HG02840 (cell line): ENCODE results near the gene PRELID2.
A peak's percentile ranks its signal among the peaks of the same experiment; 100 is the strongest.
"Not testable (repeated sequence)": the region's sequence is repeated elsewhere in the genome, so short reads cannot be mapped to it uniquely, and the experiment has no call there.

ENCODE experiments used
- ATAC-seq: cut with Tn5 transposase; IDR thresholded peaks from one replicate; pipeline ENCODE4 v1.9.1; 2021; ENCODE audit warnings: mild to moderate bottlenecking, moderate library complexity, moderate number of reproducible peaks; ENCODE audit not compliant: unreplicated experiment, low FRiP score

Gene PRELID2

DNA sequence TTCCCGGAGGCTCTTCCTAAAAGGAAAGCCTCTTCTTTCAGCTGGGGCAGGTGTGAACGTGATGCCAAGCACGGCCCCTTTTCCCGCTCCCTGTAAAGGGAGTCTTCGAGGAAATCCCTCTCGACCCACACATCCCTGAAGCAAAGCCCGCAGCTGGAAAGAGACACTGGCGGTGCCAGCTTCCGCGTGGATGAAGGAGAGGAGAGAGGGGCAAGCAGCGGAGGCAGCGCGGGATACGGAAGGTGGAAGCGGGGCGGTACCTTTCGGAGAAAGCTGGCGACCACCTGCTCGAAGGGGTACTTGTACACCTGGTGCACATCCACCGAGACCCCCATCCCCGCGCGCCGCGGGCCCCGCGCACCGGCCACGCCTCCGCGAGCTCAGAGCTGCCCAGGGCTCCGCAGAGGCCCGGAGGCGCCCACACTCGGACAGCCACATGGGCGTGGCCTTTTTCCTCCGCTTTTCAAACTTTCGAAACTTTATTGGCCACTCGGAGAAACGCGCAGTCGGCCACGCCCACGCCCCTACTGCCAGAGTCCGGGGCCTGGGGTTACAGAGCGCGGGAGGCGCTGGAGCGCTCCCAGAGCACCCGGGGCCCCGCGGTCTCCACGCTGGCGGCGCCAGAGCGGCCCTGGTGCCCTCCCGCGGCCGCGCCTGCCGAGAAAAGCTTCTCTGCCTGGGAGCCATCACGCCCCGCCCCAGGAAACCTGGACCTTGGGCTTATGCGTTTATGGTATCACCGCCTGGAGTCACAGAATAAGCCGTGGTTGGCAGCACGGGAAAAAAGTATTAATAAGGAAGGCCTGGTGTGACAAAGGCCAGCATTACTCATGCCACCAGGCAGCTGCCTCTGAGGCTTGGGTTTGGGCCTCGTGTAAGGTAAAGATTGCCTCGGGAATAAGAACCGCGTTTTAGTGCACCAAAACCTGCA is at the start of gene PRELID2:
PRELID2 (minus strand) TSS at position 426 of the 931 bp plus-strand sequence; CDS start at position 335, 91 bp downstream.
- peak; percentile 56 for ATAC-seq

DNA sequence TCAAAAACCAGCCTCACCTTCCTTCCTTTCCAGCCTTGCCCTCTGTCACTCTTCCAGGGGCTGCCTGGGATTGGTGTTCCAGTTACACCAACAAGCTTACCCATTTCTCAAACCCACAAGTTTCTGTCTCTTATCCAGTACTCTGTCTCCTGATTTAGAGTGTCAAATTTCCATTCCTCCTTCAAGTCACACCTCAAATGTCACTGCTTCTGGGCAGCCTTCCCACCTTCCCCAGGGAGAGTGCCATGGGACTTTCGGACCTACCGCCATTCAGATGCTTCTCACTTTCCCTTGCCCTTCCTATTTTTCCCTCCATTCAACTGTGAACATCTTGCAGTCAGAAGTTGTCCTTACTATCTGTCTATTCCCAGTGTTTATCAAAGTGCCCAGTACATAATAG is 39.6 kb upstream of the PRELID2 start:
- ATAC-seq: no peak

- ATAC-seq: no peak
Observed at GRCh38 chr5:145872914-145873313, 37.8 kb upstream of the PRELID2 start, which contains the start of gene GRXCR2. Gene GRXCR2, minus strand, starts transcription at chr5:145873014. Its CDS starts 46 bp downstream, at chr5:145872968.

GRCh38 chr5:145872486-145872885 is 37.3 kb upstream of the PRELID2 start:
- no peak for ATAC-seq

DNA sequence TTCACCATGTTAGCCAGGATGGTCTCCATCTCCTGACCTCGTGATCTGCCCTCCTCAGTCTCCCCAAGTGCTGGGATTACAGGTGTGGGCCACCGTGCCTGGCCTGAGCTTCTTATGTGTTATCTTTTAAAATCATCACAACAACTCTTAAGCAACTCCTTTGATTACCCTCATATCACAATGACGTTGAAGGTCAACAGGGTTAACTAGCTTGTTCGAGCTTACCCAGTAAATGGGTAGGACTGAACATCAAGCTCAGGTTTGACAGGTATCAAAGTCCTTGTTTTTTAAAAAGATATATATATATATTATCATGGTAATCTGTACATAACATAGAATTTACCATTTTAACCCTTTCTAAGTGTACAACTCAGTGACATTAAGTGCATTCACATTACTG is 34.6 kb upstream of the PRELID2 start:
- no peak for ATAC-seq

DNA sequence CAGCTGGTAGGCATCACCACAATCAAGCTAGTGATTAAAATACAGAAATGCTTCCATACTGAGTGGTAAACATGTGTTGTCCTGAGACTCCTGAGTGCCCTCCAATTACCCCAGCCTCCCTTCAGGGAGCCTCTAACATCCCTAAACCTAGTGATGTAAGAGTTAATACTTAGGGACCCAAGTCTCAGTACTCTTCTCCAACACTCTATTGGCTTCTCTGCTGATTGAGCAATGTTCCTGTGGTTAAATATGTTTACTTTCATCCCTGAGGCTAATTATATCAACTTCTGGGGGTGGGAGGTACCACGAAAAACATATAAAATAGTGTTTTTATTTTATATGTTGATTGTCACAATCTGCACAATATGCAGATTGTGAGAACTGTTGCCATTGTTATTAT is 32.7 kb upstream of the PRELID2 start:
- ATAC-seq: no peak

GRCh38 chr5:145864432-145864831 is 29.3 kb upstream of the PRELID2 start:
- not testable (repeated sequence) for ATAC-seq

DNA sequence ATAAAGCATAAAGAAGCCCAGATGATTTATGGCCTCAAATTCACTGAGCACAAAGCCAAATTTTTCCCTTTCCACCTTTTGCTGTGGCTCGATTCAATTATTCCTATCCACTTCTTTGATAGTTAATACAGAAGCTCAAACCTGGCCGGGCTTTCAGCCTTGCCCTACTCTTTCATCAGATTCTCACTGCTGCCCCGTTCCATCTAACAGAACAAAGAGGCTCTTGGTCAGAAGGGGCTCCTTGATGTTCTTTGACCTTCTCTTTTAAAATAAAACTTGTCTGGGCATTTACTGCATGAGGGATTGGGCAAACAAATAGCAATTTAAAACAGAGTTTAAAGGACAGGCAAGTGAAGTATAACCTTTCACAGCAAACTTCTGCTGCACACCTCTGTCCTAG is 27.9 kb upstream of the PRELID2 start:
- ATAC-seq: no peak

DNA sequence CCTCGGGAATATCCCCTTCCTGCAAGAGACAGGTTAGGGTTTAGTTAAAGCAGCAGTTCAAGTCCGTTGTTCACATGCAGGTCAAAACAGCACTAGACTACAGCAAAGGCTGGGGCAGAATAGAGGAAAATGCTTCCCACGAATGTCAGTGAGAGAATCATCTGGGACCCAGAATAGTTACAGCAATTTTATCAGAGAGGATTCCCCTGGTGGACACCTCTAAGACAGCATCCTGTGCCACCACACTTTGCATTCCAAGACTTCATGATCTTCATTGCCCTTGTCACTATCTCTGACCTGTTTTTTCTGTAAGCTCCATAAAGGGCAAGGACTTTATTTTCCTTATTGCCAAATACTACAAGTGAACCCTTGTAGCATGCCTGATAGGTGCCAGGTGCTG is 24.8 kb upstream of the PRELID2 start:
- no peak for ATAC-seq

- no peak for ATAC-seq
Observed at GRCh38 chr5:145859453-145859852, 24.3 kb upstream of the PRELID2 start.

- ATAC-seq: no peak
Observed at GRCh38 chr5:145858959-145859358, 23.8 kb upstream of the PRELID2 start.

- no peak for ATAC-seq
Observed at GRCh38 chr5:145856285-145856818, 21.2 kb upstream of the PRELID2 start.

- ATAC-seq: no peak
Observed at GRCh38 chr5:145855763-145856267, 20.7 kb upstream of the PRELID2 start.

- no peak for ATAC-seq
Observed at GRCh38 chr5:145854651-145855258, 19.6 kb upstream of the PRELID2 start.

- no peak for ATAC-seq
Observed at GRCh38 chr5:145853781-145854376, 18.7 kb upstream of the PRELID2 start.

- ATAC-seq: no peak
Observed at GRCh38 chr5:145852990-145853389, 17.8 kb upstream of the PRELID2 start.

- no peak for ATAC-seq
Observed at GRCh38 chr5:145848854-145849253, 13.7 kb upstream of the PRELID2 start.

DNA sequence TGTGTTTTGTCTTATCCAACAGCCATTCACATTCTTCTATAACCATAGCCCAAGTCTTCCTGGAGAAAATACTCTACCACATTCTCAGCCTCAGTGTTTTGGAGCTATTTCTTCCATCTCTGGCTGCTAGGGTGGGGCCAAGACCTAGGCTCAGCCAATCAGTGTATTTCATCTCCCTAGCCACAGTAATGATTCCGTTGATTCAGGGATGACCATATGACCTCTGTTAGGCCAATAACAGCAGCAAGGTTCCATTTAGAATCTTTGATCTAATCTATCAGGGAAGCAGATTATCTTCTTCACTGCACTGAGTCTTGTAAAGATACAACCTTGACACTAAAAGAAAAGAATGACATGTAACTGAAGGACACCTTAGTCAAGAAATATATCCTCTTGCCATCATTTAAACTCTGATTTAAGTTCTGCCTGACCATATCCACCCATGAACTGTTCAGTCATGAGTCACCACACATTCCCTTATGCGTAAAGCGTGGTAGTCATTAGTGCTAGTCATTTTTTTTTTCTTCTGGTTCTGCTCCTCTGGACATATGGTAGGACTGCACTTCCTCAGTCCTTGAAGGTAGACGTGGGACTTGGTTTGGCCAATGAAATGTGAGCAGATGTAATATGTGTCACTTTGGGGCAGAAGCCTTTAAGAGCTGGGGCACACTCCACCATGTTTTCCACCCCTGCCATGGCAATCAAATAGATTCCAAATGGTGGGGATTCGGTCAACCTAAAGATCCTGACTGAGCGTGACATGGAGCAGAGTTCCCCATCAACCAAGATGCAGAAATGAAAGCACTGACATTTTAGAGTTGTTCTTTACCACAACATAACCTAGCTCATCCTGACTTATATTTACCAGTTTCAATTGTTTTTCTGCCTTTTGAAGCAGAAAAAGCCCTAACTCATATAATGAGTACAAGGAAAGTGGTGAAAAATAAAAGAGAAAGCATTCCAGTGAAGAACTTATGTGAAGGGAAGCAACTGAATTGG is 12.7 kb upstream of the PRELID2 start:
- no peak for ATAC-seq

GRCh38 chr5:145846081-145846480 is 10.9 kb upstream of the PRELID2 start:
- no peak for ATAC-seq

GRCh38 chr5:145841299-145841698 is 6.2 kb upstream of the PRELID2 start:
- ATAC-seq: no peak
